Tibial nerve (tissue), 4 donors: ENCODE measurements around the gene LANCL3. TPM values are rescaled to one million over a fixed set of nuclear protein-coding genes. Genes with fewer than 3 reads are reported as not detected.
A peak's percentile ranks its signal among the peaks of the same experiment; 100 is the strongest.

Experiments
- DNase-seq, 2 donors: peaks; one replicate each; pipeline ENCODE4 v3.0.0-alpha.2; 2019; ENCODE audit warnings: low spot score in 2 of 2
- H3K27ac ChIP-seq, 4 donors: fragments of 200-600 bp; sonication (generic) in 3 of 4; one replicate each; pipeline ENCODE4 v1.5.1; 2017 to 2019; ENCODE audit warnings: mild to moderate bottlenecking in 1 of 4
- H3K27me3 ChIP-seq, 2 donors: fragments of 200-600 bp; sonication (generic) in 1 of 2; one replicate each; pipeline versions ENCODE4 v1.5.1 to v1.6.0; 2017 to 2019
- H3K36me3 ChIP-seq, 3 donors: fragments of 200-600 bp; sonication (generic); one replicate each; pipeline ENCODE4 v1.5.1; 2018 to 2019
- H3K4me1 ChIP-seq, 4 donors: fragments of 200-600 bp; sonication (generic) in 3 of 4; one replicate each; pipeline ENCODE4 v1.5.1; 2017 to 2019
- H3K4me3 ChIP-seq, 4 donors: fragments of 200-600 bp; sonication (generic) in 3 of 4; one replicate each; pipeline ENCODE4 v1.5.1; 2017 to 2019; ENCODE audit warnings: mild to moderate bottlenecking in 1 of 4, moderate library complexity in 1 of 4
- H3K9me3 ChIP-seq, 4 donors: fragments of 200-600 bp; sonication (generic) in 3 of 4; one replicate each; pipeline ENCODE4 v1.5.1; 2017 to 2019
- EP300 ChIP-seq, 2 donors: sonication (generic); formaldehyde crosslinking; IDR thresholded peaks; one replicate each; pipeline ENCODE4 v1.6.1; 2017; ENCODE audit warnings: antibody characterized with exemption in 2 of 2, mild to moderate bottlenecking in 1 of 2
- POLR2A ChIP-seq, 2 donors: fragments of 450-650 bp; IDR thresholded peaks; one replicate each; pipeline ENCODE4 v1.6.1; 2017; ENCODE audit warnings: antibody characterized with exemption in 2 of 2, mild to moderate bottlenecking in 2 of 2, moderate library complexity in 2 of 2
- WGBS, 2 donors: methylation state at CpG; one replicate each; pipeline ENCODE4 v1.1.5; 2018; 5-methylcytosine and 5-hydroxymethylcytosine counted together
- total RNA-seq, 4 donors: library from RNA; depleted of rRNA; stranded (reverse); fragments of >200 nt; gene quantifications; one replicate each; pipeline ENCODE4 v1.1.0, GENCODE V29; 2016
- TF ChIP-seq, protein P1 (sequence below), 5 experiments: fragments of 200-600 bp in 3 of 5; fragments of 450-650 bp in 2 of 5; sonication (generic) in 3 of 5; IDR thresholded peaks; one replicate each; pipeline ENCODE4 v1.5.1; 2016 to 2019; ENCODE audit warnings: antibody characterized with exemption in 5 of 5, mild to moderate bottlenecking in 3 of 5, moderate library complexity in 2 of 5

Gene LANCL3
- total RNA-seq, 4 donors from 2014 or later: 0.22 to 1.8 (median 1.2) TPM

DNA sequence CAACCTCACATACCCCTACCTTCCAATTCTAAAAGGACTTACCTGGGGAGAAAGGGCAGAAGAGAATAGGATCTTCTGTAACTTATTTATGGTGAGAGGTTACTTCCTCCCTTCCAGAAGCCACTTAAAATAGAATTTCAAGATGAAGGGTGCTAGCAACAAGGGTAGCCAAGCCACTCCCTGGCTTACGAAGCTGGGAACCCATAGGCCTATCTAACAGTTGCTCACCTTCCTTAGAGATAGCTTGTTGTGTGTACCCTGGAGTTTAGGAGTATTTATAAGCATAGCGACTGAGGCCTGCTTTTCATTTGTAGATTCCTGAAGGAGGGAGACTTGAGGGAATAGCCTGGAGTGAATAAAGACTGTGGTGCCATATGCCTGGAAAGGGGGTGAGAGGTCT, 143.0 kb downstream of the LANCL3 start:
- WGBS, 2 donors: 76 to 96% methylated on average over 2 of the region's 2 CpGs
- no peak overlapping the region for H3K4me3 ChIP-seq
- H3K27ac ChIP-seq: no peak overlapping the region
- peaks cover 0 to 12% of the 10 kb centered on the region in 2 donors for H3K27me3 ChIP-seq
- TF ChIP-seq, protein P1, sequence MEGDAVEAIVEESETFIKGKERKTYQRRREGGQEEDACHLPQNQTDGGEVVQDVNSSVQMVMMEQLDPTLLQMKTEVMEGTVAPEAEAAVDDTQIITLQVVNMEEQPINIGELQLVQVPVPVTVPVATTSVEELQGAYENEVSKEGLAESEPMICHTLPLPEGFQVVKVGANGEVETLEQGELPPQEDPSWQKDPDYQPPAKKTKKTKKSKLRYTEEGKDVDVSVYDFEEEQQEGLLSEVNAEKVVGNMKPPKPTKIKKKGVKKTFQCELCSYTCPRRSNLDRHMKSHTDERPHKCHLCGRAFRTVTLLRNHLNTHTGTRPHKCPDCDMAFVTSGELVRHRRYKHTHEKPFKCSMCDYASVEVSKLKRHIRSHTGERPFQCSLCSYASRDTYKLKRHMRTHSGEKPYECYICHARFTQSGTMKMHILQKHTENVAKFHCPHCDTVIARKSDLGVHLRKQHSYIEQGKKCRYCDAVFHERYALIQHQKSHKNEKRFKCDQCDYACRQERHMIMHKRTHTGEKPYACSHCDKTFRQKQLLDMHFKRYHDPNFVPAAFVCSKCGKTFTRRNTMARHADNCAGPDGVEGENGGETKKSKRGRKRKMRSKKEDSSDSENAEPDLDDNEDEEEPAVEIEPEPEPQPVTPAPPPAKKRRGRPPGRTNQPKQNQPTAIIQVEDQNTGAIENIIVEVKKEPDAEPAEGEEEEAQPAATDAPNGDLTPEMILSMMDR (IDR thresholded peaks at IDR 0.05): no peak
- TF ChIP-seq EP300 (IDR thresholded peaks at IDR 0.05) (no peak), POLR2A (IDR thresholded peaks at IDR 0.05) (no peak)
- no peaks in the 10 kb centered on the region for H3K36me3 ChIP-seq
- no peaks in the 10 kb centered on the region for H3K4me1 ChIP-seq
- no peak for DNase-seq
- no peaks in the 10 kb centered on the region for H3K9me3 ChIP-seq

DNA sequence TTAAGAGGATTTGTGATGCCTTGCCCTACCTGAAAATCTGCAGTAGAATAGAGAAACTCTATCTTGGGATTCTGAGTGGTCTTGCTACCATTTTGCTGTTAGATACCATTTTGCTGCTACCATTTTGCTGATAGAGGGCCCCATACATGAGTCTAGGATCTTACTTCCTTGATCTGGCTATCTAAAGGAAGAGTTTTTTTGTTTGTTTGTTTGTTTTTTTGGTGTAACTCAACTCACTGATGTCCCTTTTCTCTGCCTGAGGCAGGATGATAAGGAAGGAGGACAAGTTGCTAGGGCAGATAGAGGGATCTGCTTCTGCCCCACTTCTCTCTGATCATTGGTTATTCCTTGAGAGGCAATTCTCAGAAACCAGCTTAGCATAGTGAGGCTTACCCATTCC, 145.1 kb downstream of the LANCL3 start:
- no peak for DNase-seq
- Histone ChIP-seq H3K4me3 (no peak overlapping the region), H3K27me3 (peaks cover 0 to 5% of the 10 kb centered on the region in 2 donors), H3K36me3 (no peaks in the 10 kb centered on the region), H3K9me3 (no peaks in the 10 kb centered on the region), H3K4me1 (no peaks in the 10 kb centered on the region), H3K27ac (no peak overlapping the region)
- TF ChIP-seq, protein P1 (IDR thresholded peaks at IDR 0.05): no peak

DNA sequence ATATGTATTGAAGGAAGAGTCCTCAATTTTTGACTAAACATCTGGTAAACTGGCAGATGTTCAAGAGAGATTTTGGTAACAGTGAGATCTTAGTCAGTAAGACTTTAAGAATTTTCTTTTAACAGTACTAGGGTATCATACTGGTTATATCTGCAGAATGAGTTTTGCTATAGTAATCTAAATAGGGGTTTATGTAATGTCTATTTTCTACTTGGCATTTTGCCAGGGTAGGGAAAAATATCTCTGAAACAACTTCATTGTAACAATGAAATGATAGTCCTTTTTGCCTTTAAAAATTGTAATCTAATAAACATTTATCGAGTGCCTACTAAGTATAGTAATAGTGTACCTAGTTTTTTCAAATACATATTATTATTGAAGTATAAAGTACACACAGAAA, 146.2 kb downstream of the LANCL3 start:
- DNase-seq: no peak
- WGBS, 2 donors: 54 to 63% methylated on average over 1 of the region's 1 CpG

DNA sequence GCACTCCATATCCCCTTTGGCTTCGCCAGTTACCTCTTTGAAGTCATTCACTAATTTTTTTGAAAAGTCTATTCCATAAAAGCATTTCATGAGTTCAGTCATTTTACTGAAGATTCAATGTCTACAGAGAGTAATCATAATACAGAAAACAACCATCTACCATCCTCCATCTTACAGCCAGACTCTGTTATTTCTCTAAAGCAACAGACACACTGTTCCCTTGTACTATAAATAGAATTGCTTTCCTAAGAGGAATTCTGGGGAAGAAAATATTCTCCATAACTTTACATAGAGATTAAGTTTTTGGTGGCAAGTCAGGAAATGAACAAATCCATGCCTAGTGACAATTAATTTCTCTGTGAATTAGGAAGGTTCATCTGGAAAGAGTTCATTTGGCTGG, 151.1 kb downstream of the LANCL3 start:
- Histone ChIP-seq H3K9me3 (no peaks in the 10 kb centered on the region), H3K36me3 (no peaks in the 10 kb centered on the region), H3K4me3 (no peak overlapping the region), H3K27me3 (no peaks in the 10 kb centered on the region), H3K27ac (peak overlapping the region in 1 of 4 donors; percentile 9), H3K4me1 (no peaks in the 10 kb centered on the region)
- WGBS, 2 donors: 66 to 71% methylated on average over 1 of the region's 1 CpG
- no peak for DNase-seq
- TF ChIP-seq, protein P1 (IDR thresholded peaks at IDR 0.05): no peak
- no peak for TF ChIP-seq POLR2A (IDR thresholded peaks at IDR 0.05)

More for the DNA sequence above, 146.2 kb downstream of the LANCL3 start:
- no peaks in the 10 kb centered on the region for H3K36me3 ChIP-seq
- H3K9me3 ChIP-seq: no peaks in the 10 kb centered on the region
- TF ChIP-seq POLR2A (IDR thresholded peaks at IDR 0.05) (no peak), EP300 (IDR thresholded peaks at IDR 0.05) (no peak)
- TF ChIP-seq, protein P1 (IDR thresholded peaks at IDR 0.05): no peak
- no peak overlapping the region for H3K4me3 ChIP-seq
- no peaks in the 10 kb centered on the region for H3K4me1 ChIP-seq
- H3K27ac ChIP-seq: no peak overlapping the region
- peaks cover 0 to 5% of the 10 kb centered on the region in 2 donors for H3K27me3 ChIP-seq

DNA sequence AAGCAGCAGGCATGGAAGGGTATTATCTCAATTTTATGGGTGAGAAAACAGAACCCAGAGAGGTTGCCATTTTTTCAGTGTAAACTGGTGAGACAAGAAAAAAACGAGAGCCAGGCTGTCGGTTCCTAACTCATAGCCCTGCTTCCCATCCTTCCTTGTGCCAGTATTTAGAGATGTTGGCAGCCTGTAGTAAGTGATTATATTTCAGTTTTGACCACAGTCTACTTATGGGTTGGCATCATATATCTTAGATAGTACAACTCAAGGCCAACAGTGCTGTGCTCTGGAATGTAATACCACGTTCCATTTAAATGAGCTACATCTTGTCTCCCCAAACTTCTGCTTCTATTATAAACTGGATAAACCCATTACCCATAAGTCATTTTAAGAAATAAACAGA, 154.9 kb downstream of the LANCL3 start:
- no peak for DNase-seq
- Histone ChIP-seq H3K4me3 (no peak overlapping the region), H3K9me3 (no peaks in the 10 kb centered on the region), H3K27me3 (no peaks in the 10 kb centered on the region), H3K27ac (no peak overlapping the region), H3K4me1 (no peaks in the 10 kb centered on the region), H3K36me3 (no peaks in the 10 kb centered on the region)
- WGBS, 2 donors: 85 to 100% methylated on average over 3 of the region's 3 CpGs
- TF ChIP-seq, protein P1 (IDR thresholded peaks at IDR 0.05): no peak

Other genes with a start within 250 kb of the LANCL3 start
- gene PRRG1, start 222.3 kb upstream of the LANCL3 start, total RNA-seq: 10 to 100 TPM; 15.5 to 21.3 (median 18.4) TPM
- gene XK, start 114.1 kb downstream of the LANCL3 start, total RNA-seq: under 1 TPM; under 0.01 to 0.22 (median 0.10) TPM
- gene CYBB, start 208.4 kb downstream of the LANCL3 start, total RNA-seq: 10 to 100 TPM; 19.5 to 26.0 (median 21.8) TPM